Omental fat pad (tissue), 4 donors: ENCODE results near the gene COX19. TPM values are rescaled to one million over a fixed set of nuclear protein-coding genes. Genes with fewer than 3 reads are reported as not detected.

Experiments used
- ATAC-seq: fragments of 150-250 bp; one replicate; pipeline ENCODE4 v1.9.1; 2016; ENCODE audit warnings: mild to moderate bottlenecking, moderate library complexity; ENCODE audit not compliant: low FRiP score
- DNase-seq: peaks from one replicate; pipeline ENCODE4 v3.0.0-alpha.2; 2019; ENCODE audit warnings: low spot score
- total RNA-seq, 4 donors: library from RNA; depleted of rRNA; stranded (reverse); fragments of >200 nt; gene quantifications; one replicate each; pipeline ENCODE4 v1.1.0, GENCODE V29; 2016
- TF ChIP-seq, protein P1 (sequence below), 3 donors: fragments of 450-650 bp; IDR thresholded peaks; one replicate each; pipeline ENCODE4 v1.5.1; 2016 to 2017; ENCODE audit warnings: antibody characterized with exemption in 3 of 3, mild to moderate bottlenecking in 3 of 3, moderate library complexity in 2 of 3

COX19 gene
- total RNA-seq, 4 donors from 2014 or later = 8.1 to 16.9 (median 10.0) TPM

DNA sequence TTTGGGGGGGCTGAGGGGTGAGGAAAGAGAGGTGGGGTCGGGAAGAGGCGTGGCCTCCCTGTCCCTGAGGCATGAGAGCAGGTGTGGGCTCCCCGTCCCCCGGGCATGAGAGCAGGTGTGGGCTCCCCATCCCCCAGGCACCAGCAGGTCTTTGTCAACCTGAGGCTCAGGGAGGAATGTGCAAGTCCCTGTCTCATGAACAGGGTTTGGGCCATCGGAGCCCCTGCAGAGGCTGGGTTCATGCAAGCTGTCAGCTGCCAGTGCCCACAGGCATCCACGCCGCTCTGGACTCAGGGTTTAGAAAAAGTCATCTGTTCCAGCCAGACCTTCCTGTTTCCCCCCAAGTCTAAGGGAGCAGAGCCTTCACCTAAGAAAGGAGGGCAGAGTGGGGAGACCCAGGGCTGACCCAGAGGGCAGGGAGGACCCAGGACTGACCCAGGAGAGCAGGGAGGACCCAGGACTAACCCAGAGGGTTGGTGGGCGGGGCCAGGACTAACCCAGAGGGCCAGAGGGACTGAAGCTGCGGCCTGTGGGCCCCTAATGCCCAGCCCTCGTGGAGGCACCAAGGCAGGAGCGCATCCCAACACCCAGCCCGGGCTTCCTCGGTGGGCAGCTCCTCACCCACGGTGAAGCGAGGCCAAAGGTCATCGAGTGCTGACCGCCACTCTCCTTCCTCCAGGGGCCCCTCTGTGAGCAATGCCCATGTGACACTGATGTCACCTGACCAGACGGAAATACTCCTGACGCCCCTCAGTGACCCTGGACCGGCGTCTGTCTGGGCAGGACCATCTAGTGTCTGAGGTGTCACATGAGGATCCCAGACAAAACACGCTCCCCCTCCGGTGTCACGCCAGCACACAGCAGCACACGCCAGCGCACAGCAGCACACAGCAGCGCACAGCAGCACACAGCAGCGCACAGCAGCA, 40.1 kb upstream of the COX19 start:
- TF ChIP-seq, protein P1, sequence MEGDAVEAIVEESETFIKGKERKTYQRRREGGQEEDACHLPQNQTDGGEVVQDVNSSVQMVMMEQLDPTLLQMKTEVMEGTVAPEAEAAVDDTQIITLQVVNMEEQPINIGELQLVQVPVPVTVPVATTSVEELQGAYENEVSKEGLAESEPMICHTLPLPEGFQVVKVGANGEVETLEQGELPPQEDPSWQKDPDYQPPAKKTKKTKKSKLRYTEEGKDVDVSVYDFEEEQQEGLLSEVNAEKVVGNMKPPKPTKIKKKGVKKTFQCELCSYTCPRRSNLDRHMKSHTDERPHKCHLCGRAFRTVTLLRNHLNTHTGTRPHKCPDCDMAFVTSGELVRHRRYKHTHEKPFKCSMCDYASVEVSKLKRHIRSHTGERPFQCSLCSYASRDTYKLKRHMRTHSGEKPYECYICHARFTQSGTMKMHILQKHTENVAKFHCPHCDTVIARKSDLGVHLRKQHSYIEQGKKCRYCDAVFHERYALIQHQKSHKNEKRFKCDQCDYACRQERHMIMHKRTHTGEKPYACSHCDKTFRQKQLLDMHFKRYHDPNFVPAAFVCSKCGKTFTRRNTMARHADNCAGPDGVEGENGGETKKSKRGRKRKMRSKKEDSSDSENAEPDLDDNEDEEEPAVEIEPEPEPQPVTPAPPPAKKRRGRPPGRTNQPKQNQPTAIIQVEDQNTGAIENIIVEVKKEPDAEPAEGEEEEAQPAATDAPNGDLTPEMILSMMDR (IDR thresholded peaks at IDR 0.05) = no peak
- ATAC-seq (no peak), DNase-seq (no peak)

DNA sequence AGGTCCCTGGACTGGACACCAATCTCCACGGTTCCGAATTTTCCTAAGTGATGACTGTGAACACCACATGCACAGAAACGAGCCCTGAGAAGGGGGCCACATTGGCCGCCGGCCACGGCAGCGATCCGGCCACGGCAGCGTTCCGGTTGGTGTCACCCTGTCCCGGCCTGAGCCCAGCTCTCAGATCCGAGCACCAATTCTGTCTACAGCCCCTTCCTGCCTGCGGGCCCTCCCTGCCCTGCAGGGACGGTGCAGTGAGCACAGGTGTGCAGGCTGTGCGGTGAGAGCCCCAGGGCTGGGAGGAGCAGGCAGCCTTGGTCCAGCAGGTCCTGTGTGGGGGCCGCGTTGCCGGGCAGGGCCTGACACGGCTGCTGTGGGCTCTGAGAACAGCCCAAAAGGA, 39.3 kb upstream of the COX19 start:
- TF ChIP-seq, protein P1 (IDR thresholded peaks at IDR 0.05) = no peak
- ATAC-seq (no peak), DNase-seq (no peak)

DNA sequence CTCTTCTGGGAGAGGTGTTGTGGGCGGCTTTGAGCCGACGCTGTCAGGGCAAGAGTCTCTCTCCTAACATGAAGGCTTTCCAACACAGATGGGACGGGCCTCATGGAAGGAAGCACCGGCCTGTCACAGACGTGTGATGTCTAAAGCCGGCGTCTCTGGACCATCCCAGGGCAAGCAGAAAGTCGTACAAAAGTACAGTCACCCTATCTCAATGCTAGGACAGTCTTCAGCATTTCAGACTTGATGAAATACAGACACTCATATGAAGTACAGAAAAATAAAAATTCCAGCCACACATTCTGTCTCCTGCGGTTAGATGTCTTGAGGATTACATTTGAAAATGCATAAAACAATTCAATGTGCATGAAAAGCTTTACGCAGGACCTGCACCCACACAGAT, 38.2 kb upstream of the COX19 start:
- TF ChIP-seq, protein P1 (IDR thresholded peaks at IDR 0.05) = no peak
- DNase-seq (no peak), ATAC-seq (no peak)

DNA sequence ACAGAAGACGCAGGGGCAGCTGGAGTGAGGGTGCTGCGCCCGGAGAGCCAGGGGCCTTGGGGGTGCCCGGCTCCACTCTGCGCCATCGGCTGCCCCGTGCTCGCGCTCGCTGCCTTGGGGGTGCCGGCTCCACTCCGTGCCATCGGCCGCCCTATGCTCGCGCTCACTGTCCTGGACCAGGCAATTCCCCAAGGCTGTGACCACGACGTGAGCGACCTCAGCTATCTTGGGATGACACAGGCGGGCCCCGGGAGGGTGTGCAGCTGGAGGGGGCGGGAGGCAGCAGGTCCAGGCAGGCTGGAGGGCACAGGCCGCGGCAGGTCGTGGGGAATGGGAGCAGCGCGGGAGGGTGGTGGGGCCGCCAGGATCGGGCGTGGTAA, 37.4 kb upstream of the COX19 start:
- TF ChIP-seq, protein P1 (IDR thresholded peaks at IDR 0.05) = no peak
- ATAC-seq (no peak), DNase-seq (no peak)

DNA sequence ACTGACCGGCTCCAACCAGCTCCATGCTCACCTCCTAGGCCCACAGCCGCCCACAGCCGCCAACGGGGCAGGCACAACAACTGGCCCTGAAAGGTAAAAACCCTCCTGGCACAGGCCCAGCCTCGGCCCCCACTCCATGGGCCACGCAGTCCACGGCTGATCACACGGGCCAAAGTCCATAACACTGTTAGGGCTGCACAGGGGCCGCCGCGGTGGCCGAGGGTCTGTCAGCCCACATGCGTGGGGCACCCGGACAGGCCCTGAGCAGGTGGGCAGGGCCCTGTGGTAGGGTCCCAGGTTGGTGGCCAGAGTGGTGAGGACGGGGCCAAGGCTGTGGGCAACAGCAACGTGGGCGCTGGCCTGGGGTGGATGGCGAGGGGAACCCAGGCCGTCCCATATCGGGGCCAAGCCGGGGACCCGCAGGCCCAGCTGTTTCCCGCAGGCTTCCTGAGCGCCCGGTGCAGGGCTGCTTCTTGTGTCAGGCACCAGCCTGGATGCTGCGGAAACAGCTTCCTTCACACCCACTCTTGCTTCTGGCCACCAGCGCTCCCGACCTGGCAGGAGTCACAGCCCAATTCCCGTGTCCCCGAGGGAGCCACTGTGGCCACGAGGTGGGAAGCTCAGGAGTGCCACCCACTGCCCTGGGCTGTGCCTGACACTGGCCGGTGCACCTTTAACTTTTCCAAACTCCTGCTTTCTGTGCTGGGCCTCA, 36.8 kb upstream of the COX19 start:
- DNase-seq (no peak), ATAC-seq (no peak)
- TF ChIP-seq, protein P1 (IDR thresholded peaks at IDR 0.05) = no peak

DNA sequence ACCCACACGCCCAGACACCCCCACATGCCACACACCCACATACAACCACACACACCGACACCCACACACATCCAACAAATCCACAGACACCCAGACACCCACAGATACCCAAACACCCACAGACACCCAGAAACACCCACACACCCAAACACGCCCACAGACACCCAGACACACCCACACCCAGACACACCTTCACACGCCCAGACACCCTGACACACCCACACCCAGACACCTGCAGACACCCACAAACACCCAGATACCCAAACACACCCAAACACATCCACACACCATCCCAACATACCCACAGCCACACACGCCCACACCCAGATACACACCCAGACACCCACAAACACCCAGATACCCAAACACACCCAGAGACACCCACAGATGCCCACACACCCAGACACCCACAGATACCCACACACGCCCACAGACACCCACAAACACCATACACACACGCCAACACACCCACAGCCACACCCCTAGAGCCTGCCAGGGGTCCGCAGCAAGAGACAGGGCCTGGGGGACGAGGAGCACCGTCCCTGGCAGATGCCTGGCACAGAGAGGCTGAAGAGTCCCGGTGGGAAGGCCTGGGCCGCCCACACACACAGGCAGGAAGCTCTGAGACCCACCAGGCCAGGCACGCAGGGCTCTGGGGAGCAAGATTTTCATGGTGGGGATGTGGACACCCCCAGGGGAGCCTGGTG, 36.1 kb upstream of the COX19 start:
- TF ChIP-seq, protein P1 (IDR thresholded peaks at IDR 0.05) = no peak
- DNase-seq (no peak), ATAC-seq (no peak)
